ENCODE results near the gene ISX. TPM values are rescaled to one million over a fixed set of nuclear protein-coding genes. Genes with fewer than 3 reads are reported as not detected.

ISX gene
- total and polyA plus RNA-seq, 2 experiments from 2014 or later, result not detected

GRCh38 chr22:35059632-35060031 lies 6.3 kb upstream of the ISX start:
- no peaks in the 10 kb centered on the region for H4K20me1 ChIP-seq (ENCODE audit: insufficient read depth)
- in situ Hi-C loops (cut with MboI), result no loop called here
- no peak overlapping the region for H2AFZ ChIP-seq
- H3K4me1 ChIP-seq (ENCODE audit: insufficient read depth), result no peaks in the 10 kb centered on the region
- no peaks in the 10 kb centered on the region for H3K79me2 ChIP-seq (ENCODE audit: insufficient read depth)
- TF ChIP-seq EZH2phosphoT487 (IDR thresholded peaks at IDR 0.05; ENCODE audit: insufficient read depth, low read depth) (no peak), EZH2 (IDR thresholded peaks at IDR 0.05; ENCODE audit: insufficient read depth, poor library complexity, severe bottlenecking) (no peak)
- H3K27me3 ChIP-seq (replicated peaks; ENCODE audit: insufficient read depth), result no peaks in the 10 kb centered on the region
- no peak overlapping the region for H3K9ac ChIP-seq
- H3K9me3 ChIP-seq (ENCODE audit: low read depth), result no peaks in the 10 kb centered on the region
- H3F3A ChIP-seq (ENCODE audit: insufficient read depth), result no peaks in the 10 kb centered on the region
- H3K4me3 ChIP-seq, result no peak overlapping the region
- no peak for DNase-seq
- H3K36me3 ChIP-seq (ENCODE audit: low read depth), result no peaks in the 10 kb centered on the region
- H3K4me2 ChIP-seq (ENCODE audit: unreplicated experiment), result no peak overlapping the region
- no peaks in the 10 kb centered on the region for H3K9me2 ChIP-seq (ENCODE audit: insufficient read depth)
- WGBS, 2 experiments (ENCODE audit: low coverage in 1 of 2, low lambda C conversion rate in 2 of 2, missing lambda C conversion rate in 2 of 2), result 72 to 73% methylated on average over 3 of the region's 3 CpGs
- H3K27ac ChIP-seq, result no peak overlapping the region

- H4K20me1 ChIP-seq (ENCODE audit: insufficient read depth), result no peaks in the 10 kb centered on the region
- no peak for DNase-seq
- H3K4me1 ChIP-seq (ENCODE audit: insufficient read depth), result no peaks in the 10 kb centered on the region
- no peak overlapping the region for H3K4me3 ChIP-seq
- no peaks in the 10 kb centered on the region for H3K79me2 ChIP-seq (ENCODE audit: insufficient read depth)
- no peaks in the 10 kb centered on the region for H3K9me2 ChIP-seq (ENCODE audit: insufficient read depth)
- 27 to 36% methylated on average over 1 of the region's 1 CpG for WGBS, 2 experiments (ENCODE audit: low coverage in 1 of 2, low lambda C conversion rate in 2 of 2, missing lambda C conversion rate in 2 of 2)
- H3K9ac ChIP-seq, result no peak overlapping the region
- in situ Hi-C loops (cut with MboI), result no loop called here
- TF ChIP-seq EZH2phosphoT487 (IDR thresholded peaks at IDR 0.05; ENCODE audit: insufficient read depth, low read depth), result no peak
- TF ChIP-seq EZH2 (IDR thresholded peaks at IDR 0.05; ENCODE audit: insufficient read depth, poor library complexity, severe bottlenecking), result no peak
- no peaks in the 10 kb centered on the region for H3K27me3 ChIP-seq (replicated peaks; ENCODE audit: insufficient read depth)
- no peak overlapping the region for H3K27ac ChIP-seq
- H3K9me3 ChIP-seq (ENCODE audit: low read depth), result no peaks in the 10 kb centered on the region
- H3K36me3 ChIP-seq (ENCODE audit: low read depth), result no peaks in the 10 kb centered on the region
- H3K4me2 ChIP-seq (ENCODE audit: unreplicated experiment), result no peak overlapping the region
- H3F3A ChIP-seq (ENCODE audit: insufficient read depth), result no peaks in the 10 kb centered on the region
- H2AFZ ChIP-seq, result no peak overlapping the region
Measured at GRCh38 chr22:35064664-35065063, 1.3 kb upstream of the ISX start.

- no peak for TF ChIP-seq EZH2 (IDR thresholded peaks at IDR 0.05; ENCODE audit: insufficient read depth, poor library complexity, severe bottlenecking)
- no peak for TF ChIP-seq EZH2phosphoT487 (IDR thresholded peaks at IDR 0.05; ENCODE audit: insufficient read depth, low read depth)
- no peak overlapping the region for H2AFZ ChIP-seq
- H3F3A ChIP-seq (ENCODE audit: insufficient read depth), result no peaks in the 10 kb centered on the region
- no peaks in the 10 kb centered on the region for H4K20me1 ChIP-seq (ENCODE audit: insufficient read depth)
- no peak overlapping the region for H3K9ac ChIP-seq
- H3K27me3 ChIP-seq (replicated peaks; ENCODE audit: insufficient read depth), result no peaks in the 10 kb centered on the region
- no peak for DNase-seq
- H3K9me2 ChIP-seq (ENCODE audit: insufficient read depth), result no peaks in the 10 kb centered on the region
- no peaks in the 10 kb centered on the region for H3K36me3 ChIP-seq (ENCODE audit: low read depth)
- WGBS, 2 experiments (ENCODE audit: low coverage in 1 of 2, low lambda C conversion rate in 2 of 2, missing lambda C conversion rate in 2 of 2), result 7 to 17% methylated on average over 1 of the region's 1 CpG
- no peaks in the 10 kb centered on the region for H3K4me1 ChIP-seq (ENCODE audit: insufficient read depth)
- no peak overlapping the region for H3K27ac ChIP-seq
- H3K79me2 ChIP-seq (ENCODE audit: insufficient read depth), result no peaks in the 10 kb centered on the region
- H3K9me3 ChIP-seq (ENCODE audit: low read depth), result no peaks in the 10 kb centered on the region
- in situ Hi-C loops (cut with MboI), result no loop called here
- H3K4me2 ChIP-seq (ENCODE audit: unreplicated experiment), result no peak overlapping the region
- no peak overlapping the region for H3K4me3 ChIP-seq
Measured at GRCh38 chr22:35065183-35065582, 775 bp upstream of the ISX start.

DNA sequence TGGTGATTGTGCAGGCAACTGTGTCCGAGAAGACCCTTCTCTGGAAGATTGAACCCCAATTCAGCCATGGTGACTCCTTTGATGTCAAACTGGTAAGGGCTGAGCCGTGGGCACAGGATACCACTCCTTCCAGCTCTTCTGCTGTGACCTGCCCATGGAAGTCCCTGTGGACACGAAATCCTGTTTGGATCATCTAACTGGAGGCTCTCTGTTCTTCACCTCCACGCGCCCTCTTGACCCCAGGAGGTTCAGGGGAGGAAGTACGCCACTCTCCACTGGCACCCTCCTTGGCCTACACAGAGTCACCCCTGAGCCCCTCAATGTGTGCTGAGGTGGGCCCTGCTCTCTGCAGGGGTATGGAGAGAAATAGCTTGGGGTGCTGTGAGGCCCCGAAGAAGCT lies 810 bp downstream of the ISX start:
- Histone ChIP-seq H3K4me3 (no peak overlapping the region), H3K79me2 (ENCODE audit: insufficient read depth) (no peaks in the 10 kb centered on the region), H2AFZ (no peak overlapping the region), H3K9ac (no peak overlapping the region), H3K36me3 (ENCODE audit: low read depth) (no peaks in the 10 kb centered on the region), H3F3A (ENCODE audit: insufficient read depth) (no peaks in the 10 kb centered on the region), H3K9me3 (ENCODE audit: low read depth) (no peaks in the 10 kb centered on the region), H3K27me3 (replicated peaks; ENCODE audit: insufficient read depth) (no peaks in the 10 kb centered on the region), H3K4me2 (ENCODE audit: unreplicated experiment) (no peak overlapping the region), H3K27ac (no peak overlapping the region), H3K9me2 (ENCODE audit: insufficient read depth) (no peaks in the 10 kb centered on the region), H4K20me1 (ENCODE audit: insufficient read depth) (no peaks in the 10 kb centered on the region), H3K4me1 (ENCODE audit: insufficient read depth) (no peaks in the 10 kb centered on the region)
- DNase-seq, result no peak
- no peak for TF ChIP-seq EZH2phosphoT487 (IDR thresholded peaks at IDR 0.05; ENCODE audit: insufficient read depth, low read depth)
- TF ChIP-seq EZH2 (IDR thresholded peaks at IDR 0.05; ENCODE audit: insufficient read depth, poor library complexity, severe bottlenecking), result no peak
- in situ Hi-C loops (cut with MboI), result no loop called here
- WGBS, 2 experiments (ENCODE audit: low coverage in 1 of 2, low lambda C conversion rate in 2 of 2, missing lambda C conversion rate in 2 of 2), result 17% methylated on average over 7 of the region's 7 CpGs

DNA sequence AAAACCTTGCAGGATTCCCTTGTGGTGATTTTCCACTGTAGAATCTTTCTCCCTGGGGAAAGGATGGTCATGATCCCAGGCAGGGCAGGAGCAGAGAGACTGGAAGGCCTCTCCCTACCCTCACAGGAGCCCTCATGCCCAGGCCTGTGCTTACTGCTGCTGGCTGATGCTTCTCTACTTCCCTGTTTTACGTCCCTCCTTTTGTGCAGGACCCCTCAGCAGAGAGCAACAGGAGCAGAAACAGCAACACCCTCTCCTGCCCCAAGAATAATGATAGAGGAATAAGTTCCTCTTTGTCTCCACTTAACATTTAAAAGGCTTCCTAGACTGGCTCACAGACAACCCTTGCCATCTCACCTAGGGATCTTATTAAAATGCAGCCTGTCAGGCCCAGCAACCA lies 3.6 kb downstream of the ISX start:
- no peak overlapping the region for H3K4me2 ChIP-seq (ENCODE audit: unreplicated experiment)
- 0% methylated on average over 1 of the region's 1 CpG for WGBS, 2 experiments (ENCODE audit: low coverage in 1 of 2, low lambda C conversion rate in 2 of 2, missing lambda C conversion rate in 2 of 2)

More for the DNA sequence above, 3.6 kb downstream of the ISX start:
- no peaks in the 10 kb centered on the region for H3K9me2 ChIP-seq (ENCODE audit: insufficient read depth)
- no peaks in the 10 kb centered on the region for H3K36me3 ChIP-seq (ENCODE audit: low read depth)
- no peaks in the 10 kb centered on the region for H3K79me2 ChIP-seq (ENCODE audit: insufficient read depth)
- H3K4me3 ChIP-seq, result no peak overlapping the region
- H3K4me1 ChIP-seq (ENCODE audit: insufficient read depth), result no peaks in the 10 kb centered on the region
- H3K9me3 ChIP-seq (ENCODE audit: low read depth), result no peaks in the 10 kb centered on the region
- H3K9ac ChIP-seq, result no peak overlapping the region
- H4K20me1 ChIP-seq (ENCODE audit: insufficient read depth), result no peaks in the 10 kb centered on the region
- no peak overlapping the region for H2AFZ ChIP-seq
- no peak overlapping the region for H3K27ac ChIP-seq
- H3F3A ChIP-seq (ENCODE audit: insufficient read depth), result no peaks in the 10 kb centered on the region
- in situ Hi-C loops (cut with MboI), result no loop called here
- DNase-seq, result no peak
- H3K27me3 ChIP-seq (replicated peaks; ENCODE audit: insufficient read depth), result no peaks in the 10 kb centered on the region
- TF ChIP-seq EZH2phosphoT487 (IDR thresholded peaks at IDR 0.05; ENCODE audit: insufficient read depth, low read depth) (no peak), EZH2 (IDR thresholded peaks at IDR 0.05; ENCODE audit: insufficient read depth, poor library complexity, severe bottlenecking) (no peak)
